HCEC 1CT (cell line): Measurements from ENCODE around the gene SUPT6H.

ENCODE experiments used
- DNase-seq: peaks from one replicate; pipeline ENCODE4 v3.0.0-alpha.2; 2017

Gene SUPT6H

DNA sequence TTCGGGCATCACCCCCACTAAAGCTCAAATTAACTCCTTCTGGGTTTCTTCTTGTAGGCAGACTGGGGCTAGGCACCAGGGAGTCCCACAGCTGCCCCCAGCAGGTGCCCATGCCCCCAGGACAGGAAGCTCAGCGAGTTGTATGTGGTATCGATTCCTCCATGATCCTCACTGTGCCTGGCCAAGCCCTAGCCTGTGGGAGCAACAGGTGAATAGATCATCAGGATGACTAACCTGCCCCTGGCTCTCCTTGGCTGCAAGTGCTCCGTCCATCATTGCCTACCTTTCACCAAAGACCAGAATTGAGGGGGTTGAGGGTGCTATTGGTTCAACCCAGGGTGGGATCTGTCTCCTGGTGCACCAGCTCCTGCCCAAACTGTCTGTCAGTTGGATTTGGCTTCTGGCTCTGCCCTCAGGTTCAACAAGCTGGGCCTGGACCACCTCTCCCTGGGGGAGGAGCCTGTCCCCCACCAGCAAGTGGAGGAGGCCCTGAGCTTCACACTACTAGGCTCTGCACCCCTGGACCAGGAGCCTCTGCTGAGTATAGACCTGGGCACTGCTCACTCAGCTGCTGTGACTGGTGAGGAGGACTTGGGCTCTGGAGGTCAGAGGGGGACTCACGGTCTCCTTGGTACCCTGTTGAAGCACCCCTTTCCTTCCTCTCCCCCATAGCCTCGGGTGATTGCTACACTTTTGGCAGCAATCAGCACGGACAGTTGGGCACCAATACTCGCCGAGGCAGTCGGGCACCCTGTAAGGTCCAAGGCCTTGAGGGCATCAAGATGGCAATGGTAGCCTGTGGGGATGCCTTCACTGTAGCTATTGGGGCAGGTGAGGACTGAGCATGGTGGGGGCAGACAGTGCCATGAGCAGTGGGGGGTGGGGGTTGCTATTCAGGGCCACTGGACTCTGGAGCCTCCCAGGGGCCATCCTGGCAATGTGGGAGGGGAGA, 78.7 kb downstream of the SUPT6H start:
- DNase-seq: no peak

DNA sequence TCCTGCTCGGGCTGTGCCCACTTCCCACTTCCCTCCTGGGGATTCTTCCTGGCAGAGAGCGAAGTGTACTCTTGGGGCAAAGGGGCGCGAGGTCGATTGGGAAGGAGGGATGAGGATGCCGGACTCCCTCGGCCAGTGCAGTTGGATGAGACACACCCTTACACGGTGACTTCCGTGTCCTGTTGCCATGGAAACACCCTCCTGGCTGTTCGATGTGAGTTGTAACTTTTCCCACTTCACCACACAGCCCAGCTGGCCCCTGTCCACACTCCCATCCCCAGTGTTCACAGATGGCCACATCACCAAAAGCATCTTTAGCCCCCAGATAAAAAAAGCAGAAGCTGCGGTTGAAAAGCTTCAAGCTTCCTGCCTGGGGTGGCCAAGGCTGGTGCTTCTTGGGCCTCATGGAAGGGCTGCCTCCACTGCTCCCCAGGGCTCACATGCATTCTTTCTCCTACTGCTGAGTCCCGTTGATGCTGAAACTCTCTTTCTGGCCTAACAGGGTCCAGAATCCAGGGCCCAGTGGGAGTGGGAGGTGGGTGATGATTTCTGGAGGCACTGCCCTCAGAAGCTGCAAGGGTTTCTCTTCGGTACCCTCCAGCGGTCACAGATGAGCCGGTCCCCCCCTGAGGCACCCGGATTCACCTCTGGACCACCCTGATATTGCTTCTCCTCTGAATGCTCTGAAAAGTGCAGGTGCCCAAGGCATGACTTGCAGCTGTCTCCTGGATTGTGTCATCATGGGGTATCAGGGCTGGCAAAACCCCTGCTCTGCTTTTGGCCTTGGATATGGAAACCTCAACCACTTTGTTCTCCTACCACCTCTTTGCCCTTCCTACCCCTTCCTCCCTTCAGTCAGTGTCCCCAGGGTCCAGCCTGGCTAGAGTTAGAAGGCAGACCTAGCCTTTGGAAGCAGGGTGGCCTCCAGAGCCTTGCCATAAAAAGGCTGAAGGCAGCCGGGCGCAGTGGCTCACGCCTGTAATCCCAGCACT, 79.6 kb downstream of the SUPT6H start:
- no peak for DNase-seq

DNA sequence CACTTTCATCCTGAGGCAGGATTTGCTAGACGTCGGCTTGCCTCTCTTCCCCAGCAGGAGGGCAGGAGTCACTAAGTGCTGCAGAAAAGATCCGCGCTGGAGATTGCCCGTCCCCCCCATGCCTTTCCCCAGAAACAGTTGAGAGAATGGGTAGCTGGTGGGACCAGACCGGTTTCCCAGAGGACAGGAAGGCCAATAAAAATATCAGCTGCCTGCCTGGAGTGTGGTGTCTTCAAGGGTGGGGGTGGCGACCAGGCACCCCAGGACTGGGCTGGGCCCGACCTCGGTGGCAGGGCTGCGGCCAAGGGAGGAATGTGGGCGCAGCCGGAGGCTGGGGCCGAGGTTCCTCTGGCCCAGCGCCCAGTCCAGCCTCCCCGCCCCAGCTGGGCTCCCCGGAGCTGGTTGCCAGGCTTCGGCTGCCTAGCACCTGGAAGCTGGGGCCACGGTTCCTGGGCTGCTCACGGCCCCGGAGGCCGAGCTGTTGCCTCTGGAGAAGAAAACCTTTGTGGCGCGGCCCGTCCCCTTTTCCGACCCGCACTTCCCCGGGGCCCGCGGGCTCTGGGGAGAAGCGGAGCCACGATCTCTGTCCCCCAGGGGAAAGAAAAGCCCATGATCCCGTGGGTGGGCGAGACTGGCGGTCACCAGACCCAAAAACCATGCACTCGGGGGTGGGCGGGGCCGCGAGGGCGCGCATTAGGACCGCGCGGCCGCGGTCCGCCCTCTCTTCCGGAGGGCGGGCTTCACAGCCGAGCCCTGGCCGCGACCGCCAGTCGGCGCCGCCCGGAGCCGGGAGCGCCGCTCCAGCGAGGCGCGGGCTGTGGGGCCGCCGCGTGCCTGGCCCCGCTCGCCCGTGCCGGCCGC, 81.5 kb downstream of the SUPT6H start, which contains the start of gene TRAF4:
TSS of gene TRAF4 (plus strand) at position 769 of the 861 bp plus-strand sequence. CDS start 102 bp downstream, outside the sequence.
- DNase-seq: peak; percentile 88

DNA sequence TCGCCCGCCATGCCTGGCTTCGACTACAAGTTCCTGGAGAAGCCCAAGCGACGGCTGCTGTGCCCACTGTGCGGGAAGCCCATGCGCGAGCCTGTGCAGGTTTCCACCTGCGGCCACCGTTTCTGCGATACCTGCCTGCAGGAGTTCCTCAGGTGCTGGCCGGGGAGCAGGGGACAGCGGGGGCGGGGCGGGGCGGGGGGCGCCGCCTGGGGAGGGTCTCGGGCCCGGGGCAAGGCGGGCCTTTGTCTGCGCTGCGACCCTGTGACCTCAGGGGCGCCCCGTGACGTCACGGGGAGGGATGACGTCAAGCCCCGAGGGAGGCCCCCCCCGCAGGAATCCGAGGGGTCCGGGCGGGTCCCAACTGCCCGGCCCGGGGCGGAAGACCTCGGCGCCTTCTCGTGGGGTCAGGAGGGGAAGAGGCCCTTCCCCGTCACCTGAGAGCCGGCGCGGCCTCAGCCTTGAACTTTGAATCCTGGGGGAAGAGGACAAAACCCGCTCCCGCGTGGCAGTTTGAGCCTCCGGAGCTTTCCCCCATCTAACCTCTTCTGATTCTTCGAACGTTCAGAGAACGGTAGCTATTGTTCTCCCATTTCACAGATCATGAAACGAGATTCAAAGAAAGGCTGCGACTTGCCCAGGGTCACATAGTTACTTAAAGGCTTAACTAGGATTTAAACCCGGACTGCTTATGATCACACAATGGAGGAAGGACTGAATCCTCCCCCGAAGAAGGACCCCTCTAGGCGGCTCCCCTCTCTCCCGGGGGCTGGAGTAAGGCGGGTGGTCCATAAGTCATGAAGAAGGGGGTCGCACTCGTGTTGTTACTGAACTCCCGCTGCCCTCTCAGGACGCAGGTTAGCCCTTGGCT, 82.3 kb downstream of the SUPT6H start:
- DNase-seq: peak; percentile 33

DNA sequence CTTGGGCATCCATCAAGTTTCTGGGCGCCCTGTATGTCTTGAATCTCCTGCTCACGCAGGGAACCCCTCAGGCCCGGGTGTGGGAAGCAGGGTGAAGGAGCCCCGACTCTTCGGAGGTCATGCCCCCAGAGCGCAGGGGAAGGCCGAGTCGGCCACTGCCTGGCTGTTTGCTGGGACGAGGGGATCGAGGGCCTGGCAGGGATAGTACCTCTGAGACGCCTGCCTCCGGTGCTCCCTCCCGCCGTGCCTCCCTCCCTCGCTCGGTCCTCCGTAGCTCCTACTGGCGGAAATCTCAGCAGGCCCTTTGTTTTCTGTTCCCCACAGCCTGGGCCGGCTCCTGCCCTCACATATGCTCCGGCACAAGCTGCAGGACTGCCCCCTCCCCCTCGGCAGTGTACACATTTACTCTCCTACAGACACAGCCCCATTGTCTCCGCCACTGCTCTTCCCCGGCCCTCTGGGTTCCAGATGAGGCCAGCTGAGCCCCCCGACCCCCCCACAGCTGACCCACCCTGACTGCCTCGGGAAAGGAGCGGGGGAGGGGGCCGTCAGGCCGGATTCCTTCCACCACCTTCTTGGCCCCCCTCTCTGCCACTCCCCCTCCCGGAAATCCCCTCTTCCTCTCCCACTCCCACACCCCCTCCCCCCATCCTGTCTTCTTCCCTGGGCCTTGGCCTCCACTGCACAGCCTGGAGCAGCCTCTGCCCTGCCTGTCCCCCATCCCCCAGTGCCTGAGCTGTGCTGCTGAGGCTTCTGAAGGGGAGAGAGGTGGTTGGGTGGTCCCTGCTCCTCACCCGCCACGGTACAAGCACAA, 83.2 kb downstream of the SUPT6H start:
- DNase-seq: peak; percentile 35

DNA sequence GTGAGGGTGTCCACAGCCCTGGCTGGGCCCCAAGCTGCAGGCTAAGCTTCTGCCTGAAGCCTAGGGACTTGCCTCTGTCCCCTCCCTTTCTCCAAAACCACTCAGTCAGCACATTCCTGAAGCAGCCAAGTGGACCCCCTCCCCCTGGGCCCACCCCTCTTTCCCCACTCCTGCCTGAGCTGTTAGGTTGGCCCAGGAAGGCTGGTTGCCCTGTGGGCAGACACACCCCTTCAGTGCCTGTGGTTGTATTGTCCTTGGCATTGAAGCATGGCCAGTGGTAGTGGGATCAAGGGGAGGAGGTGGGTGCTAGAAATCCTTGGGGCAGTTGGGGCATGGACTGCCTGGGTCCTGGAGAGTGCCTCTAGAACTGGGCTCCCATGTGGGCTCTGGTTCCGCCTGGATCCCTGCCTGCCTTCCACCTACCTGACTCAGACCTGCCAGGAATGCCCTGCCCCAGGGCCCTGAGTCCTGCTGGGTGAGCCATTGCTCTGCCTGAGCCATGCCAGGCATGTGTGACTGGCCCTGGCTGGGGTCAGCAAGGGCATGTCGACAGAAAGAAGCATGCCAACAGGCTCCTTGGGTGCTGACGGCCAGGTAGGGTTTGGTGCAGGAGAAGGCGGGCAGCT, 83.9 kb downstream of the SUPT6H start:
- DNase-seq: no peak

DNA sequence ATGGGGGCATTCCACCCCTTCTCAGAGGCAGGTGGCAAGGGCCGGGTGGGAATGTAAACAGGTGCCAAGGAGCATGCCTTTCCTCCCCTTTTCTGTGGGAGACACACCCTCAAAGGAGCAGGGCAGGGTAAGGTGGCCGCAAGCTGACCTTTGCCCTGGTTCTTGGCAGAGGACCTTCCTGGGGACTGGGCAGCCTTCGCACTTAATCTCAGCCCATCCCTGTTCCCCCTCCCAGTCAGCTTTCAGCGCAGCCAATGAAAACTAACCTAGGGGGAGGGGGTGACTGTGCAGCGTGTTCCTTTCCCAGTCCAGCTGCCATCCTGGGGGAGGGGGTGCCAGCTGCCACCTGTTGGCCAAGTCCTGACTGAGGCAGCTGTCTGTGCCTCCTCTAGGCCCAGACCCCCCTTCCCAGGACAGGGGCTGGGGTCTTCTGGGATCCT, 84.6 kb downstream of the SUPT6H start:
- no peak for DNase-seq

DNA sequence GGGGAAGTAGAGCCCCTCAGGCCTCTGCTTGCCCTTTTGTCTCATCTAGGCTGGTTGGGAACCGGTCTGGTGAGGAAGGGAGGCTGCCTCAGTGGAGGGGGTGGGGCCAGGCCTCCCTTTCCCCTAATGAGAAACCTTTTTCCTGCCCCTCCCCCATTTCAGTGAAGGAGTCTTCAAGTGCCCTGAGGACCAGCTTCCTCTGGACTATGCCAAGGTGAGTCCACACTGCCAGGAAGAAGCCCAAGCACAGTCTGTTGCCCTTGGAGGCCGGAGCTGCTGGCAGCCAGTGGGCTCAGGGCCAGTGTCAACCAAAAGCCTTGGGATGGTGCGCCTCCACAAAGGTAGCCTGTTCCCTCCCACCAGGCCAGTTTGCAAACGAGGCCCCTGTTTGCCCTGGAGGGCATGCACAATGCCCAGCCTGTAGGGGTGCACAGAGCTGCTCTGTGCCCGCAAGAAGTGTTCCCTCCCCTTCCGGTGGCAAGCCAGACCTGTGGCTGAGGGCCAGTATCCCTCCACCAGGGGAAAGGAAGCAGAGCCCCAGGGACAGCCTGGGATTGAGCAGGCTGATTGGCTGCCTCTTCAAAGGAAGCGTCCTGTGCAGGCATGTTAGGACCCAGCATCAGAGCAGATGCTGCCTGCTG, 85.2 kb downstream of the SUPT6H start:
- DNase-seq: no peak

DNA sequence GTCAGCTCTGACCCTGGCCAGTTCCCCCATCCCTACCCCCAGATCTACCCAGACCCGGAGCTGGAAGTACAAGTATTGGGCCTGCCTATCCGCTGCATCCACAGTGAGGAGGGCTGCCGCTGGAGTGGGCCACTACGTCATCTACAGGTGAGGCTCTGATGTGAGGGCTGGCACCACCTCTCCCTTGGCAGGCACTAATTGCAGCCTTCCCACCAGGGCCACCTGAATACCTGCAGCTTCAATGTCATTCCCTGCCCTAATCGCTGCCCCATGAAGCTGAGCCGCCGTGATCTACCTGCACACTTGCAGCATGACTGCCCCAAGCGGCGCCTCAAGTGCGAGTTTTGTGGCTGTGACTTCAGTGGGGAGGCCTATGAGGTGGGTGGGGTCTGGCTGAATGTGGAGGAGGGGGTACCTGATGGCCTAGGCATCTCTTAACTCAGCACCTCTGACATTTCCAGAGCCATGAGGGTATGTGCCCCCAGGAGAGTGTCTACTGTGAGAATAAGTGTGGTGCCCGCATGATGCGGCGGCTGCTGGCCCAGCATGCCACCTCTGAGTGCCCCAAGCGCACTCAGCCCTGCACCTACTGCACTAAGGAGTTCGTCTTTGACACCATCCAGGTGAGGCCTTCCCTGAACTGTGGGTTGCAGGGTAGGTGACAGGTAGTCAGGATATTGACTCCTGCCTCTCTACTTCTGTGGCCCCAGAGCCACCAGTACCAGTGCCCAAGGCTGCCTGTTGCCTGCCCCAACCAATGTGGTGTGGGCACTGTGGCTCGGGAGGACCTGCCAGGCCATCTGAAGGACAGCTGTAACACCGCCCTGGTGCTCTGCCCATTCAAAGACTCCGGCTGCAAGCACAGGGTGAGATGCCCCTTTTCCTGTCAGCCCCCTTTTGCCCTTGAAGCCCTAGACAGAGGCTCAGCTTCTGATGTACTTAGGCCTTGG, 86.1 kb downstream of the SUPT6H start:
- DNase-seq: no peak

DNA sequence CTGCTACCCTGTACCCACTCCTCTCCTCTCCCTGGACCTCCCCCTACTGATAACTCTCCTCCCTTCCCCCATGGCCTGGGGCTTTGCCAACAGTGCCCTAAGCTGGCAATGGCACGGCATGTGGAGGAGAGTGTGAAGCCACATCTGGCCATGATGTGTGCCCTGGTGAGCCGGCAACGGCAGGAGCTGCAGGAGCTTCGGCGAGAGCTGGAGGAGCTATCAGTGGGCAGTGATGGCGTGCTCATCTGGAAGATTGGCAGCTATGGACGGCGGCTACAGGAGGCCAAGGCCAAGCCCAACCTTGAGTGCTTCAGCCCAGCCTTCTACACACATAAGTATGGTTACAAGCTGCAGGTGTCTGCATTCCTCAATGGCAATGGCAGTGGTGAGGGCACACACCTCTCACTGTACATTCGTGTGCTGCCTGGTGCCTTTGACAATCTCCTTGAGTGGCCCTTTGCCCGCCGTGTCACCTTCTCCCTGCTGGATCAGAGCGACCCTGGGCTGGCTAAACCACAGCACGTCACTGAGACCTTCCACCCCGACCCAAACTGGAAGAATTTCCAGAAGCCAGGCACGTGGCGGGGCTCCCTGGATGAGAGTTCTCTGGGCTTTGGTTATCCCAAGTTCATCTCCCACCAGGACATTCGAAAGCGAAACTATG, 87.0 kb downstream of the SUPT6H start:
- DNase-seq: no peak

DNA sequence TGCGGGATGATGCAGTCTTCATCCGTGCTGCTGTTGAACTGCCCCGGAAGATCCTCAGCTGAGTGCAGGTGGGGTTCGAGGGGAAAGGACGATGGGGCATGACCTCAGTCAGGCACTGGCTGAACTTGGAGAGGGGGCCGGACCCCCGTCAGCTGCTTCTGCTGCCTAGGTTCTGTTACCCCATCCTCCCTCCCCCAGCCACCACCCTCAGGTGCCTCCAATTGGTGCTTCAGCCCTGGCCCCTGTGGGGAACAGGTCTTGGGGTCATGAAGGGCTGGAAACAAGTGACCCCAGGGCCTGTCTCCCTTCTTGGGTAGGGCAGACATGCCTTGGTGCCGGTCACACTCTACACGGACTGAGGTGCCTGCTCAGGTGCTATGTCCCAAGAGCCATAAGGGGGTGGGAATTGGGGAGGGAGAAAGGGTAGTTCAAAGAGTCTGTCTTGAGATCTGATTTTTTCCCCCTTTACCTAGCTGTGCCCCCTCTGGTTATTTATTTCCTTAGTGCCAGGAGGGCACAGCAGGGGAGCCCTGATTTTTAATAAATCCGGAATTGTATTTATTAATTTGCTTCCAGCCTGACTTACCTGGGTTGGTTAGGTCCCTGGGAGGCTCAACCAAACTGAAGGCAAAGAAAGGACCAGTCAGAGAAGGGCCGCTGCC, 87.6 kb downstream of the SUPT6H start:
- no peak for DNase-seq

DNA sequence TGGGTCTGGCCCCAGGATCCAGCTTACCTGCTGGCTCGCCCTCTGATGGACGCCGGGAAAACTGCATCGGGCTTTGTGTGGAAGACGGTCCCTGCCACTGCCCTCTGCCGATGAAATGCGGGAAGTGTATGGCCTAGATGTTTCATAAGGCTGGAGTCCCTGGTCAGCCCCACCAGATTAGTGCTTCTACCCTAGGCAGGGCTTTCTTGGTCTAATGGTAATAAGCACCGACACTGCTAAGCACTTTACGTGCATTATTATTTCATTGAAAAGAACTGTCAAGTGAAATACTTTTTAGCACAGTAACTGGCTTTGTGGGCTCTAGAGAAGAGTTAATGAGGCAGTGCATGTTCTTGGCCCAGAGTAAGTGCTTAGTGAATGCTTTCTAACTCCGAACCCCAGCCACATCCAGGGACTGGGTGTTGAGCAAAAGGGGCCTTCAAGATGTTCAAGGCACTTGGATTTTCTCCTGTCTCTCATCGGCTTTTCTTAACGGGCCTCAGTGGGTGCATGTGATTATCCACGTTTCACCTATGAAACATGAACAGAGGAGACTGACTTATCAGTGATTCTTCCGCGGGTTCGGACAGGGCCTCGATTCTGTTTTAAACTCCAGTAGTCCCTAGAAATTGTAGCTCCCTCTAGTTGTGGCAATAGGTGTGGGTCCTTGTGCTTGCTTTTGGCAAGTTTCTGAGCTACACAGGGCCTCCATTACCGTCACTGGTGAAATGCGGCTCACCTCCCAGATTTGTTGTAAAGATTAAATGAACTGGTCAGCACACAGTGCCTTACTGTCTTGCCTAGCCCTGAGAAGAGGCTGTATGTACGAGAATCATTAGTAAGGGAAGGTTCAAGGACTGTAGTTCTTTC, 88.4 kb downstream of the SUPT6H start:
- DNase-seq: peak; percentile 85

DNA sequence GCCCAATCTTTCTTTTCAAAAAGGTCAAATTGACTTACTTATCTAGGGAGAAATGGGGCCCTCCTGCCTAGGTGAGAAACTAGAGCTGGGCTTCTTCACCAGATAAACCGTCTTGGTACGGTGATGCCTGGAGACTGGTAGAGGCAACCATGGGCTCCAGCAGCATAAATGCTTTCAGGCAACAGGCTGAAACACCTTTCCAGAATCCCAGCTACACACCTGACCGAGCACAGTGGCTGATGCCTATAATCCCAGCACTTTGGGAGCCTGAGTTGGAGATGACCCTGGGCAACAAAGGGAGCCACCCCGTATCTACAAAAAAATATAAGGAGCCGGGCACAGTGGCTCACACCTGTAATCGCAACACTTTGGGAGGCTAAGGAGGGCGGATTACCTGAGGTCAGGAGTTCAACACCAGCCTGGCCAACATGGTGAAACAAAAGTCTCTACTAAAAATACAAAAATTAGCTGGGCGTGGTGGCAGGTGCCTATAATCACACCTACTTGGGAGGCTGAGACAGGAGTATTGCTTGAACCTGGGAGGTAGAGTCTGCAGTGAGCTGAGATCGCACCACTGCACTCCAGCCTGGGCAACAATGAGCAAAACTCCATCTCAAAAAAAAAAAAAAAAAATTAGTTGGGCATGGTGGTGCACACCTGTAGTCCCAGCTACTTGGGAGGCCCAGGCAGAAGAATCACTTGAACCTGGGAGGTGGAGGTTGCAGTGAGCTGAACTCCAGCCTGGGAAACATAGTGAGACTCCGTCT, 89.8 kb downstream of the SUPT6H start:
- no peak for DNase-seq
